HL-60 (cell line): ENCODE results near the gene CMC1.

ENCODE experiments used
- DNase-seq, 2 experiments: peaks; one replicate each; pipeline ENCODE4 v3.0.0-alpha.2; 2010 to 2020; ENCODE audit warnings: low read depth in 1 of 2, low spot score in 1 of 2
- H3K27ac ChIP-seq: fragments of 250-450 bp; sonication (Bioruptor Pico); replicated peaks from 2 replicates; pipeline ENCODE4 v1.5.1; 2020; ENCODE audit warnings: mild to moderate bottlenecking, moderate library complexity
- H3K27me3 ChIP-seq: fragments of 250-450 bp; sonication (Bioruptor Pico); 2 replicates; pipeline ENCODE4 v1.5.1; 2021; ENCODE audit warnings: mild to moderate bottlenecking, moderate library complexity; ENCODE audit not compliant: insufficient read depth, poor library complexity, severe bottlenecking
- H3K4me3 ChIP-seq: replicated peaks from 2 replicates; pipeline ENCODE4 v1.5.1; 2011; ENCODE audit warnings: mild to moderate bottlenecking, control low read depth, low read length; ENCODE audit not compliant: insufficient read depth
- CTCF ChIP-seq: IDR thresholded peaks from one replicate; pipeline ENCODE4 v1.5.1; 2011; ENCODE audit warnings: low read length, control low read depth, inconsistent platforms; ENCODE audit not compliant: insufficient read depth
- GABPA ChIP-seq: IDR thresholded peaks from 2 replicates; pipeline ENCODE4 v1.6.1; 2012; ENCODE audit warnings: low read depth
- POLR2AphosphoS5 ChIP-seq: IDR thresholded peaks from 2 replicates; pipeline ENCODE4 v1.6.1; 2012; ENCODE audit warnings: low read depth
- REST ChIP-seq: IDR thresholded peaks from 2 replicates; pipeline ENCODE4 v1.6.1; 2012; ENCODE audit warnings: low read depth; ENCODE audit not compliant: insufficient replicate concordance
- SPI1 ChIP-seq: IDR thresholded peaks from 2 replicates; pipeline ENCODE4 v1.6.1; 2012; ENCODE audit warnings: low read depth, mild to moderate bottlenecking, borderline replicate concordance

The CMC1 gene

GRCh38 chr3:28334552-28334951 lies 93.1 kb downstream of the CMC1 start:
- H3K4me3 ChIP-seq, result no peak overlapping the region
- DNase-seq, result no peak
- no peak overlapping the region for H3K27ac ChIP-seq
- no peaks in the 10 kb centered on the region for H3K27me3 ChIP-seq
- TF ChIP-seq REST (no peak), SPI1 (no peak), POLR2AphosphoS5 (no peak), GABPA (no peak), CTCF (no peak)

GRCh38 chr3:28335246-28335645 lies 93.8 kb downstream of the CMC1 start:
- Histone ChIP-seq H3K27me3 (no peaks in the 10 kb centered on the region), H3K4me3 (no peak overlapping the region), H3K27ac (no peak overlapping the region)
- TF ChIP-seq POLR2AphosphoS5 (no peak), REST (no peak), SPI1 (no peak), CTCF (no peak), GABPA (no peak)
- no peak for DNase-seq

- H3K27ac ChIP-seq, result no peak overlapping the region
- TF ChIP-seq GABPA (no peak), CTCF (no peak), POLR2AphosphoS5 (no peak), REST (no peak), SPI1 (no peak)
- H3K4me3 ChIP-seq, result no peak overlapping the region
- no peaks in the 10 kb centered on the region for H3K27me3 ChIP-seq
- DNase-seq, result no peak
These were observed 95.8 kb downstream of the CMC1 start for GRCh38 chr3:28337230-28337629.
